ENCODE data around the gene RFX7.

The RFX7 gene

GRCh38 chr15:56042982-56043980, 200.4 kb downstream of the RFX7 start:
- Histone ChIP-seq H3K36me3 (no peaks in the 10 kb centered on the region), H3K4me3 (no peak overlapping the region), H3K27ac (no peak overlapping the region), H3K9me3 (no peaks in the 10 kb centered on the region), H3K27me3 (no peaks in the 10 kb centered on the region), H3K4me1 (peaks cover 0 to 14% (median 12%) of the 10 kb centered on the region in 4 donors)
- intact Hi-C loops (cut with DNase I; ENCODE audit: low total_unique reads): no loop called here
- DNase-seq: no peak
- TF ChIP-seq CTCF (IDR thresholded peaks at IDR 0.05): no peak

GRCh38 chr15:56042498-56042897, 201.2 kb downstream of the RFX7 start:
- H3K4me1 ChIP-seq: peaks cover 0 to 14% (median 12%) of the 10 kb centered on the region in 4 donors
- no peak for DNase-seq
- intact Hi-C loops (cut with DNase I; ENCODE audit: low total_unique reads): no loop called here
- H3K27ac ChIP-seq: no peak overlapping the region
- no peak for TF ChIP-seq CTCF (IDR thresholded peaks at IDR 0.05)
- no peaks in the 10 kb centered on the region for H3K9me3 ChIP-seq
- no peak overlapping the region for H3K4me3 ChIP-seq
- no peaks in the 10 kb centered on the region for H3K27me3 ChIP-seq
- H3K36me3 ChIP-seq: no peaks in the 10 kb centered on the region

- no peaks in the 10 kb centered on the region for H3K27me3 ChIP-seq
- peaks cover 0 to 14% (median 12%) of the 10 kb centered on the region in 4 donors for H3K4me1 ChIP-seq
- no peaks in the 10 kb centered on the region for H3K9me3 ChIP-seq
- H3K36me3 ChIP-seq: no peaks in the 10 kb centered on the region
- H3K4me3 ChIP-seq: no peak overlapping the region
- H3K27ac ChIP-seq: no peak overlapping the region
- TF ChIP-seq CTCF (IDR thresholded peaks at IDR 0.05): no peak
- DNase-seq: no peak
- intact Hi-C loops (cut with DNase I; ENCODE audit: low total_unique reads): no loop called here
Measured at GRCh38 chr15:56042031-56042430, 201.6 kb downstream of the RFX7 start.

GRCh38 chr15:56040081-56041035, 203.3 kb downstream of the RFX7 start:
- peak overlapping the region; percentile 20 to 46 for H3K27ac ChIP-seq
- peaks cover 0 to 14% (median 12%) of the 10 kb centered on the region in 4 donors for H3K4me1 ChIP-seq
- intact Hi-C loops (cut with DNase I; ENCODE audit: low total_unique reads): no loop called here
- no peaks in the 10 kb centered on the region for H3K27me3 ChIP-seq
- no peak overlapping the region for H3K4me3 ChIP-seq
- DNase-seq: peak; percentile 76 to 78
- no peaks in the 10 kb centered on the region for H3K9me3 ChIP-seq
- no peaks in the 10 kb centered on the region for H3K36me3 ChIP-seq
- TF ChIP-seq CTCF (IDR thresholded peaks at IDR 0.05): peak in 1 of 2 experiments; percentile 7

GRCh38 chr15:56038707-56039106, 205.0 kb downstream of the RFX7 start:
- Histone ChIP-seq H3K36me3 (no peaks in the 10 kb centered on the region), H3K4me3 (no peak overlapping the region), H3K9me3 (no peaks in the 10 kb centered on the region), H3K4me1 (peaks cover 0 to 14% (median 12%) of the 10 kb centered on the region in 4 donors), H3K27ac (no peak overlapping the region), H3K27me3 (no peaks in the 10 kb centered on the region)
- no peak for DNase-seq
- no peak for TF ChIP-seq CTCF (IDR thresholded peaks at IDR 0.05)
- intact Hi-C loops (cut with DNase I; ENCODE audit: low total_unique reads): no loop called here
